HL-60/S4 treated with retinoic acid at 250 ng/mL for 4 days and 3 days (cell line): ENCODE results near the gene IRF4.
"Not testable (repeated sequence)": the region's sequence is repeated elsewhere in the genome, so short reads cannot be mapped to it uniquely, and the experiment has no call there.

Experiments used
- in situ Hi-C: fragments of 300-500 bp; cut with MboI; formaldehyde crosslinking; loops from 2 replicates; pipeline ENCODE4 v1.7.0; 2022; ENCODE audit warnings: low sequenced_read_pairs

The IRF4 gene

DNA sequence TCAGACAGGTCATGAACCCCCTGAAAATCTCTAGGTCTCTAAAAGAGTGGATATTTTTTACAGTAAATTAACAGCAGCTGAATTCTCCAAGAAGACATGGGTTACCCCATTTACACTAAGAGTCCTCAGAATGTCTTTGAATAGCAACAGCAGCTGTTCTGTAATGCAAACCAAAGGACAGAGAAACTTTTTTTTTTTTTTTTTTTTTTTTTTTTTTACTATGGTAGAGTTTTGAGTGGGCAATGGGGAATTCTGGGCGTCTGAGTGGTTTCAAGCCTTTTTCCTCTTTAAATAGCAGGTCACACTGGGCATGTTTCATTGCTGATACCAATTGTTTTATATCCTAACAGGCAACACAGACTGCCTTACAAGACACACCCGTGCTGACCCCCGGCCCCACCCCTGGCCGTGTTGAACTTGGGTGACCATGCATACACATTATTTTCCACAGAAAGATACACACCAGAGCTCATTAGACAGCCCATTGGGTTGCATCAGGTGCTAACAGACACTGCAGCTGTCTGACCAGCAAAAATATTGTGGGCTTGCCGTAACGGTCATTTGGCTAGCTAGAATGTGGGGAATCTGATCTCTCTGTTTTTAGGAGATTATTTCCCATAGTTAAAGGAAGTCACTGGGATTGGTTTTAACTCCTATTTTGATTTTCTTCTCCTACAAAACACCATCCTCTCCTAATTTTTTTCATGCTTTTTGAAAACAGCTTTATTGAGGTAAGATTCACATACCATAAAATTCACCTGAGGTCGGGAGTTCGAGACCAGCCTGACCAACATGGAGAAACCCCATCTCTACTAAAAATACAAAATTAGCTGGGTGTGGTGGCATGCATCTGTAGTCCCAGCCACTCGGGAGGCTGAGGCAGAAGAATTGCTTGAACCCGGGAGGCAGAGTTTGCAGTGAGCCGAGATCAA, 26.7 kb upstream of the IRF4 start:
- in situ Hi-C loops: no loop called here

DNA sequence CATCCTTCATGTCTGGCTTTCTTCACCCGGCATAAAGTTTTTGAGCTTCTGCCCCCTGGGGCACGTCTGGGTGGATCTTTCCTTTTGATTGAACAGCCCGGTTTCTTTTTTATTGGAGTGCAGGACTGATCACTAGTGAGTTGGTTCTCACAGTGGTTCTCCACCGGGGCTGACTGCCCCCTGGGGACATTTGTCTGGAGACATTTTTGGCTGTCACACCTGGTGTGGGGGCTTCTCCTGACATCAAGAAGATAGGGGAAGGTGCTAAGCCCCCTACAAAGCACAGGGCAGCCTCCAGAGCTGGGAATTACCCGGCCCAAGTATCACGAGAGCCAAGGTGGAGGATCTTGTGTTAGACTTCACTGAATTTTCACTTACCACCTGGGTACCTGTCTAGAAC, 25.7 kb upstream of the IRF4 start:
- in situ Hi-C loops: no loop called here

DNA sequence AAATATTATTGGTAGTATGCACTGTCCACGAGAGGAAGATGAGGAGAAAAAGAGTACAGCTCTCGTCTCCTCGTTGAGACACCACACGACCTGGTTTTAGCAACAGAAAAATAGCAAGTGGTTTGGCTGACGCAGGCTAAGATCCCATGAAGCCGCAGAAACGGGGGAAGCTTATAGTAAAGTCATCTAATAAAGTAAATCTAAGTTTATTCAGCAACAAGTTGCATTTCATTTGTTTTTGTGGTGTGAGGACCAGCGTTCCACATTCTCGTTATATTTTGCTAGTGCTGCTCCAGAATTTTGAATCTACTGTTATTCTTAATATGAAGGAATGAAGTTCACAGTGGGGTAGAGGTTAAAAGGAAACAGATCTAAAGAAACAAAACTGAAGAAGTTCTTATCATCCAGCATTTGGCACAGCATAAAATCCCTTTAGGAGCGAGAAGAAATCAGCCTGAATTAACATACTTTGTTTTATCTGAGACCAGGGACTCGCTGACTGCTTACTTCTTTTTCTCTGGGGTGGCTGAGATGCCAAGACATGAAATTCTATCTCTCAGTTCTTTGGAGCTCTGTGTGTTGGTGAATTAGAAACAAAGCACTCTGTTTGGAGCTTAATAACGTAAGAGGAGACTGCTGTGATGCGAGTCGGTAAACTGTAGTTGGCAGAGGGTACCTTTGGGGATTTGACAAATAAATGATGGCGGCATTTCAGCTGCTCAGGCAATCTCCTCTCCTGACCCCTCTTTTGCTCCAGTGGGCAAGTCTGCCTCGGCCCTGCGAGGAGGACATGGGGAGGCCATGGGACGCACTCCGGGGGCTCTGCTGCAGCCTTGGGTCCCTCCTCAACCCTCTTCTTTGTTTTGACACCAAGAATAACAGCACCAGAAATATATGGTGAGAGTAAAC, 24.9 kb upstream of the IRF4 start:
- in situ Hi-C loops: no loop called here

DNA sequence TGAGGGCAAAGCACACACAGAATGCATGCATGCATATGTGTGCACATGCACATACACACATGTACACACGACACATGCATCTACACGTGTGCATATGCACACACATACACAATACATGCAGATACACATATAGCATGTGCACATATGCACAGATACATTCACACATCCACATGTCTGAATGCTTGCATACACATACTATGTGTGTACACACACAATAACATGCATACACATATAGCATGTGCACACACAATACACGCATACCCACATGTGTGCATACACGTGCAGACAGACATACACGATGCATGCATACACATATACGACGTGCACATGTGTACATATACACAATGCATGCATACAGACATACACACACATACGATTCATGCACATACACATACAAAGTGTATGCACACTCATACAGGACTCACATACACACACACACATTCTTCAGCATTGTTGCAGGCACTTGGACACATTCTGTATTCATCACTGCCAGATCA, 24.2 kb upstream of the IRF4 start:
- in situ Hi-C loops: no loop called here

DNA sequence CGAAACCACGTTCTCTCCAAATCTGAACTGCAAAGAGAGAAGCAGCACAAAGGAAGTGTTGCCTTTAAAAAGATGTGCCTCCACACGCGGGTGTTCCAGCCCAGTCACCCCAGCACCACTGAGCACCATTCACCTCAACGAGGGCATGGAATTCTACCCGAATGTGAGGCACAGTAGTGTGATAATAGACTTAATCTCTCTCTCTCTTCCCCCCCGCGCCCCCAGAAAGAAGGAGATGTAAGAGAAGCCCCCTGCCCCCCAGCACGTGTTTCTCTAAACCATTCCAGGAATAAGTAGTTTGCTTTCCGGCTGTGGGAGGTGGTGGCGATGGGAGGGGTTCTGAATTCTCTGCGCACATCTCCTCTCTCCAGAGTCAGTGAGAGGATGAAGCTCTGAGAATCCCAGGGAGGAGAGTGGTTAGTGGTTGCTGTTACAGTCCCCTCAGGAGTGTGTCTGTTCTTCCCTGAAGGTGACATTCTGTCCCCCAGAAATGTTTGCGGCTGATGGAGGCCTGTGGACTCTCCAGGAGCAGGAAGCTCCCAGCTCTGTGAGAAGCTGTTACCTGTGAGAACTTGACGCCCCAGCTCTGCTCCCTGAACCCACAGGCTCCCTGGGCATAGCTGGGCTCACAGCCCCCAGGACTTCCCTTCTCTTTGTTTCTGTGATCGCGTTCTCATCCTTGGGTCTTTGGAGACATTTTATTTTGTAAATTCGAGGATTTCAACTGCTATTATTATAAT, 23.5 kb upstream of the IRF4 start:
- in situ Hi-C loops: no loop called here

DNA sequence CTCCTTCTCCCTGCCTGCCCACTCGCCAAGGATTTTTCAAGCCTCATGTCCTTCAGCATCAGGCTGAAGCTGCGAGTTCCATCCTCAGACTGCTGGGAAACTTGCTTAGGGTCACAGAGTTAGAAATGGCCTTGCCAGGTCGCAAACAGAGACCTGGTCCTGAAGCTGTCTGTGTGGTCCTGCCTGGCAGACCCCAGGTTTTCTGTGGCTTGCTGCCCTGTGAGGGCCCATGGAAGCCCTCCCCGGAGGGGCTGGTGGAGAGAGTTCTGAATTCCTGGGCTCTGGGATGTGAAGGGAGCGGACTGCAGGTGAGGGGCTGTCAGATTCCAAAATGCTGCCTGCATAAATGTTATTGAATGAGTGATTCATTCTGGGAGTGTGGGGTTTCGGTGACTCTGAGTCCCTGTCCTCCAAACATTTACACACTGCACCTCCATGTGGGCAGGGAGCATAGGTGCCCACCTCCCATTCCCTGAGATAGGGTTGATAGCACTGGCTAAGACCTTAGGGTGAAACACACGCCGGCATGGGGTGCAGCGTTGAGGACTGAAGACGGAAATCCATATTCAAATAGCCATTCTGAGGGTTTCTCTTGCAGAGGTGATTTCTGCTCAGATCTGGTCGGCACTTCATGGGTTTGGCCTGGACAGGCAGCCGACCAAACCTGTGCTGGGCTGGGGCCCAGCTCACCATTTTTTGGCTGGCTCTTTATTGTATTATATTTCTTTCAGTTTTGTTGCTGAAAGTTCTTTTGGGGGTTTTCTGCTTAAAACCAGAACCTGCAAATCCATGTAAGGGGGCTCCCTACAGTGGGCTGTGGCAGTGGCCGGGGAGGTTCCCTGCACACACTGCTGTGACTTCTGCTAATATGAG, 21.8 kb upstream of the IRF4 start:
- in situ Hi-C loops: no loop called here

DNA sequence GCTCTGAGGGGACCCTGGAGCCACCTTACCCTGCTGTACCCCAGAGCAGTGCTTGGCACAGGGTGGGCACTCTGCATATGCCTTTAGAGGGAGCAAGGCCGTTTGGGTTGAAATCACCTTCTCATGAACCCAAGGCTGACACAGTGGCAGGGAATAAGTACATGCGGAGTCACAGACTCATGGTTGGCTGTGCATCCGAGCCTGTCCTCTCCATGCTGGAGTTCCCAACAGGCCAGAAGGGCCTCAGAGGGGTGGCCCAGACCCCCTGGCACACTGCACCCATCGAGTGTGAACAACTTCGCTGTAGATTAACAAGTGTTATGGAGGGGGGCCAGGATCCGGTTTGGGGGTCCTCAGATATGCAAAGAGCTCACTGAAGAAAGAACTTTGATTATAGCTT, 21.0 kb upstream of the IRF4 start:
- in situ Hi-C loops: no loop called here

DNA sequence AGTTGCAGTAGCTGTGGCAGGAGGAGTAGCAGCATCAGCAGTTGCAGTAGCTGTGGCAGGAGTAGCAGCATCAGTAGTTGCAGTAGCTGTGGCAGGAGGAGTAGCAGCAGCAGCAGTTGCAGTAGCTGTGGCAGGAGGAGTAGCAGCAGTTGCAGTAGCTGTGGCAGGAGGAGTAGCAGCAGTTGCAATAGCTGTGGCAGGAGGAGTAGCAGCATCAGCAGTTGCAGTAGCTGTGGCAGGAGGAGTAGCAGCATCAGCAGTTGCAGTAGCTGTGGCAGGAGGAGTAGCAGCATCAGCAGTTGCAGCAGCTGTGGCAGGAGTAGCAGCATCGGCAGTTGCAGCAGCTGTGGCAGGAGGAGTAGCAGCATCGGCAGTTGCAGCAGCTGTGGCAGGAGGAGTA, 19.7 kb upstream of the IRF4 start:
- in situ Hi-C loops: not testable (repeated sequence)

DNA sequence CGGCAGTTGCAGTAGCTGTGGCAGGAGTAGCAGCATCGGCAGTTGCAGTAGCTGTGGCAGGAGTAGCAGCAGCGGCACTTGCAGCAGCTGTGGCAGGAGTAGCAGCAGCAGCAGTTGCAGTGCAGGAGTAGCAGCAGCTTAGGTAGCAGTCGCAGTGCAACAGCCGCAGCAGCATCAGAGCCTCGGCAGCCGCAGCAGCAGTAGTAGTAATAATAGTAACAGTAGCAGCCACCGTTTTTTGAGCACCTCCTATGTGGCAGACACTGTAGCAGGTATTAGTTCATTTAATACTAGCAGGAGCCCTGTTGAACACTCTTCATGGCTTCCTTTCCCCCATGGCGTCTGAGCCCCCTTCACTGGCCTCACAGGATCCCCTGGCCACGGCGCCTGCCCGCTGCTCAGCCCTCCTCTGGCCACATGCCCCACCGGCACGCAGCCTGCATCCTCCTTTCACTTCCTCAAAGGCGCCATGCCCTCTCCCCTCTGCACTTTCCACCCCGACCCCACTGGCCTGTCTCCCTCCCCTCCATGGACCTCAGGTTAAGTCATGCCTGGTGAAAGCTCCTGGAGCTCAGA, 19.1 kb upstream of the IRF4 start:
- in situ Hi-C loops: no loop called here

DNA sequence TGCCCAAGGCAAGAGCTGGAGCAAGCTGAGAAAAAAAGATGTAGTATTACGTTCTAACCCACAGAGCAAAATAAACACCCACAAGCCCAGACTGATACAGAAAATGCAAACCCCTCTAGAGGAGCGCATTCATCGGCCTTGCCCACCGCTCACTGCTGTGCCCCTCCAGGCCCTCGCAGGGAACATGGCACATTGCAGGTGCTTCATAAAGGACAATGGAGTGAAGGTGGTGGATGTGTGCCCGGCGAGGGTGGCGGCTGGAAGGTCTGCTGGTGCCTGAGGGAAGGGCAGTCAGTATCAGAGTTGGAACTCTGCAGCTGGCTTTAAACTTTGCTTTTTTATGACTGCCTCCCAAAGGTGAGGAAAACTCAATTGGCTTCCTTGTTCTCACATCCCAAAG, 18.5 kb upstream of the IRF4 start:
- in situ Hi-C loops: no loop called here

DNA sequence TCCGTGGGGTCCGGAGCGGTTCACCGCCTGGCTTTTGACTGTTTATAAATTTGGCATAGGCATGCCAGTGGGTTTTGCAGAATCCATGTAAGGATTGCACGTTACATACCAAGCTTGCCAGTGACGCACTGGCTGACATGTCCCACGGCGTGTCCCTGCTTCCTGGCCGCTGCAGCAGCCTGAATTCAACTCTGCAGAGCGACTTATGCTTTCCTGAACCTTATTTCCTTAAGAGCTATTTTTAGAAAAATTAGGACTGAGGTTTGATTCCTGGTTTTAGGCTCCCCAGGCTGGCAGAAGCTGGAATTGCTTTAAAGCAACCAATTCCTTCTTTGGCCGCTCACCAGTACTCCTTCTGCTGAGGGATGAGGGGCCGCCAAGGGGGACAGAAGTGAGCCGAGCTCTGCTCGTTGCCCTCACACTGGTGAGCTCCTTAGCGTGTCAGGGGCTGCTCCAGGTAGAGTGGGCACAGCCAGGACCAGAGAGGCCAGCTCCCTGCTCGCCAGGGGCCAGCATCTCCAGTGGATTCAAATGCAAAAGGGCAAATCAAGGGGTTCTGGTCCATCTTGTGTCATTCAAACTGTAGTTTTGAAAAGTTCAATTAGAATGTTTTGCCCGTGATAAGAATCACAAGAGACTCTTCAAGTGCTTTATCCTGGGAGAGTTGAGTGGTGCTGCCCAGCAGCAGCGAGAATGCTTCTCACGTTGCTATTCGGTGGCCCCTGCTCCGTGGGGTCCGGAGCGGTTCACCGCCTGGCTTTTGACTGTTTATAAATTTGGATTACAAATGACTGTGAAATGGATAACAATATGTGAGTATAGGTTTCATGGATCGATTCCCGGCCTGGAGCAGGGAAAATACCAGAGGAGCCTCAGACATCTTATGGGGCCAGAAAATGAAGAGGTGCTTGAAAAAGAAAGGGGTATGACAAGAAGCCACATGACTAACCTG, 17.5 kb upstream of the IRF4 start:
- in situ Hi-C loops: no loop called here

DNA sequence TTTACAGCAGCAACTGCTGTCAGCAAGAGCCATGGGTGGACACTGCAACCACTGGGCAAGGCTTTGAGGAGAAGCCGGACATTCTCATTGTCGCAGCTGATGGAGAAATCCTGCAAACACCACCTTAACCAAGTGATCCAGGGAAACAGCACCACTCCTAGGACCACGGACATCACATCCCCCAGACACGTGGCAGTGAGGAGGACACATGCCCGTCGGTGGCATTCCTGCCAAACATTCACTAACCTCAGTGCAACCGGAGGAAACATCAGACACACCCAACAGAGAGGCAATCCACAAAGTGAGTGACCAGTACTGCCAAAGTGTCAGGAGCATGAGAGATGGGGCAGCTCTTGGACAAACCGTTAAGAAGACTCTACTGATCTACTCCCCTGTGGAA, 16.6 kb upstream of the IRF4 start:
- in situ Hi-C loops: no loop called here

DNA sequence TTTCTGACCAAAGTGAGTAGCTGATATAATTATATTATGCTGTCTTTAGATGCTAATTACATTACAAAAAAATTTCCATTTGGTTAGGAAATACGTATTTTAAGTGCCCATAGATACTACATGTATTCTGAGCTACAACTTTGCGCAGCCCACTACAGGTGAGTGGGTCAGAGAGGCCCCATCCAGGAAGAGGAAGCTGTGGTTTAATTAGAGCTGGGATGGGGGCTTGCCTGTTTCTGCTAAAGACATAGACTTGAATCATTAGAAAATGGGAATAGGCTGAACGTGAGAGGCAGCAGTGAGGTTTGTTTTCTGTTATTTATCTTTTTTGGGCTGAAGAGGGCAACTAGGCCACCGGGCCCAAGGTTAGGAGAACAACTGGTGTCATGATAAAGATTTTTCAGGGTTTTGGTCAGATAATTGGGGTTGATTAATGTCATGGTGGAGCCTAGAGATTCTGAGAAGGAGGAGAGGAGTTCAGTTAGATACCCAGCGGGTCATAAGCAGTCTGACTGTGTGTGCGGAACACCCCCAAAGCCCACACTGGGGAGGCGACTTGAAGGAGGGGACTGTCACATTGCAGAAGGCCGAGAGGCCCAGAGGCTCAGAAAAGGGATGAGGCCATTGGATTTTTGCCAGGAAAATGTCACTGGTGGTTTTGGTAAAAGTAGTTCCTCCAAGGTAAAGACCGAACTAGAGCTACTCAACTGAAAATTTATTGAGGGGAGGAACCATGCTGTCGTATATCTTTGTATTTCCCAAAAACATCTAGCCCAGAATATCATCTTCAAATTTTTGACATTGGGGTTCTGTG, 14.5 kb upstream of the IRF4 start:
- in situ Hi-C loops: no loop called here

DNA sequence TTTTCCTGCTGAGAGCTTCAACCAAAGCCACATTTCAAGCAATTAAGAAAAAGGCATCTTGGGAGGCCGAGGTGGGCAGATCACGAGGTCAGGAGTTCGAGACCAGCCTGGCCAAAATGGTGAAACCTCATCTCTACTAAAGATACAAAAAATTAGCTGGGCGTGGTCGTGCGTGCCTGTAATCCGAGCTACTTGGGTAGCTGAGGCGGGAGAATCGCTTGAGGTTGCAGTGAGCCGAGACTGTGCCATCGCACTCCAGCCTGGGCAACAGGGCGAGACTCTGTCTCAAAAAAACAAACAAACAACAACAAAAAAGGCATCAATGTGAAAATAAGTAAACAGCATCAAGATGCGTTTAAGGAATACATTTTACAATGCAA, 13.9 kb upstream of the IRF4 start:
- in situ Hi-C loops: not testable (repeated sequence)

DNA sequence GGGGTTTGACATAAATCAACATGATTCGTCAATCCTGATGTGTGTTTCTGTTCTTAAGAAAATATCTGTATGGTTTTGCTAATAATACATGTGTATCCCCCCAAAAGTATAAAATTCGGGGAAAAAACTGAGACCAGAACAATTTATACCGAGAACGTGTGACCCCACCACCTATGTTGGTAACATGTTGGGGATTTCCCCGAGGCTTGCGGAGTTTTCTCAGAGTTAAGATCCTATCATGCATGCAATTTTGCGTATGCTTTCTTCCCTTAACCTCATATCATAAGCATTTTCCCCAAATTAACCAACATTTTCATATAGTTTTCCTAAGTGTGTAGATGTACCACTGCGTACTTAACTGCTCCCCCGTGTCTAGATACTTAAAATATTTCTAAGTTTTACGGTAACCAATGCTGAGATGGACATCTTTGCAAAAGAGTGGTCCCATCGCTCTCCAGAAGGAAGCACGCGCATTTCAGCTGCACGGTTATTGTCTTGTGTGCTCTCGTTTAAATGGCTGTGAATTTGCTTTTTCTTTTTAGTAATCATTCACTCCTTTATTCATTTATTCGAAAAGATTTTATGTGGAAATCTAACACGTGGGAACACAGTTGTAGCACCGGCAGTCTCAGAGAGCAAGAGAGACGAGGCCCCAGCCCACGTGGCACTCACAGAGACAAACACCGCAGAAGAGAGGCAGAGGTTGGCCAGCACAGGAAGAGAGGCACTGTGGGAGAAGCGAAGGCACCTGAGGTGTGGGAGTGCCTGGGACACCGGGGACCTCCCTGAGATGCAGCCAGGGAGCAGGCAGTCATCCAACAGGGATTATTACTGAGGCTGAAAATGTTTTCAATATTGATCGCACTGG, 13.2 kb upstream of the IRF4 start:
- in situ Hi-C loops: no loop called here

DNA sequence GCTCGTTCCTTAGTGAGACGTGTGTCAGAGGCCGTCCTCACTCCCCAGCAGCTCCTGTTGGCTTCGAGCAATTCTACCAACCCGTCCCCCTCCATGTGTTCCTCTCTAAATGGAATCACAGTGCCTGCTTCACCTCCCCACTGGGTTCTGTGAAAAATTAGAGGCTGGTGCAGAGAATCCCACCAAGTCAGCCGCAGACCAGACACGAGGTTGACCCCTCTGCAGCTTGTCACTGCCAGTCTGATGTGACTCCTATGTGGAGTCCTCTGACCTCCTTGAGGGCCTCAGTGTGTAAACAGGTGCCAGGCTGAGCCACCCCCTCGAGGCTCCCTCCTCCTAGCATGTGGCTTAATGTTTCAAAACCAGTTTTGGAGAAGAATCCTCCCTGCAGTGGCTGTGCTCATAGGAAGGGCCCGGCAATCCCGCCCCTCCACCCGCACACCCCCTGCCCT, 12.6 kb upstream of the IRF4 start:
- in situ Hi-C loops: no loop called here
